CD4-positive, alpha-beta T cell treated with Interleukin-12 subunit alpha and Interleukin-12 subunit beta, for 1 hour (primary cell): ENCODE measurements around the gene RNF227.
"Not testable (repeated sequence)": the region's sequence is repeated elsewhere in the genome, so short reads cannot be mapped to it uniquely, and the experiment has no call there.

Experiments
- DNase-seq: peaks from one replicate; pipeline ENCODE4 v3.0.0-alpha.2; 2020

RNF227 gene

GRCh38 chr17:7915611-7916384 lies at the start of gene RNF227:
Gene RNF227 (minus strand): TSS chr17:7916289. CDS start chr17:7916195, 94 bp downstream.
- DNase-seq, result peak; percentile 88

GRCh38 chr17:7961421-7961820 lies 45.3 kb upstream of the RNF227 start:
- DNase-seq, result no peak

- no peak for DNase-seq
Observed at GRCh38 chr17:7959503-7960253, 43.6 kb upstream of the RNF227 start.

GRCh38 chr17:7956228-7956965 lies 40.3 kb upstream of the RNF227 start:
- no peak for DNase-seq

- no peak for DNase-seq
Observed at GRCh38 chr17:7955414-7956227, 39.5 kb upstream of the RNF227 start.

- DNase-seq, result not testable (repeated sequence)
Observed at GRCh38 chr17:7953266-7953665, 37.2 kb upstream of the RNF227 start.

- DNase-seq, result peak; percentile 16
Observed at GRCh38 chr17:7951143-7951792, 35.2 kb upstream of the RNF227 start.

- DNase-seq, result no peak
Observed at GRCh38 chr17:7950578-7950977, 34.5 kb upstream of the RNF227 start.

GRCh38 chr17:7947651-7948050 lies 31.6 kb upstream of the RNF227 start:
- no peak for DNase-seq

GRCh38 chr17:7946441-7946840 lies 30.4 kb upstream of the RNF227 start:
- no peak for DNase-seq

GRCh38 chr17:7945651-7946050 lies 29.6 kb upstream of the RNF227 start:
- no peak for DNase-seq

- no peak for DNase-seq
Observed at GRCh38 chr17:7944326-7944725, 28.2 kb upstream of the RNF227 start.

GRCh38 chr17:7943291-7943690 lies 27.2 kb upstream of the RNF227 start:
- no peak for DNase-seq

GRCh38 chr17:7940743-7941142 lies 24.7 kb upstream of the RNF227 start:
- no peak for DNase-seq

GRCh38 chr17:7940034-7940433 lies 23.9 kb upstream of the RNF227 start:
- DNase-seq, result no peak

GRCh38 chr17:7935859-7936258 lies 19.8 kb upstream of the RNF227 start:
- DNase-seq, result no peak

GRCh38 chr17:7932949-7933348 lies 16.9 kb upstream of the RNF227 start:
- peak; percentile 34 for DNase-seq

- peak; percentile 36 for DNase-seq
Observed at GRCh38 chr17:7932483-7932891, 16.4 kb upstream of the RNF227 start.

- peak; percentile 100 for DNase-seq
Observed at GRCh38 chr17:7931709-7932482, 15.8 kb upstream of the RNF227 start, which contains the start of the genes CNTROB and TRAPPC1. Gene CNTROB (plus strand): TSS chr17:7932206. CDS start chr17:7933080, 874 bp downstream. Gene TRAPPC1 (minus strand): TSS chr17:7931946. CDS start chr17:7931829, 117 bp downstream.

- no peak for DNase-seq
Observed at GRCh38 chr17:7930841-7931631, 14.9 kb upstream of the RNF227 start.
